CD14-positive monocyte (primary cell): ENCODE results near the gene PSD. TPM values are rescaled to one million over a fixed set of nuclear protein-coding genes. Genes with fewer than 3 reads are reported as not detected.

Source experiments
- DNase-seq, 3 donors: peaks; one replicate each; pipeline ENCODE4 v3.0.0-alpha.2; 2011 to 2022
- H2AFZ ChIP-seq: 2 replicates; pipeline ENCODE4 v1.6.0; 2012; ENCODE audit warnings: mild to moderate bottlenecking, low read depth, low read length, inconsistent platforms; ENCODE audit not compliant: insufficient read depth, poor library complexity, severe bottlenecking
- H3K27ac ChIP-seq, 2 donors: 1 replicate in 1 of 2; 2 replicates in 1 of 2; pipeline ENCODE4 v1.5.1; 2012 to 2013; ENCODE audit warnings: low read length in 2 of 2, control low read depth in 1 of 2, inconsistent platforms in 1 of 2, low read depth in 1 of 2, mild to moderate bottlenecking in 1 of 2
- H3K27me3 ChIP-seq, 2 donors: one replicate each; pipeline versions ENCODE4 v1.6.0 to v1.6.1; 2011 to 2013; ENCODE audit warnings: low read length in 2 of 2; ENCODE audit not compliant: control insufficient read depth in 2 of 2, insufficient read depth in 2 of 2
- H3K36me3 ChIP-seq, 2 donors: replicated peaks in 1 of 2; 1 replicate in 1 of 2; 2 replicates in 1 of 2; pipeline versions ENCODE4 v1.5.1 to v1.6.1; 2012 to 2013; ENCODE audit warnings: low read length in 2 of 2, control low read depth in 1 of 2, inconsistent platforms in 1 of 2, mild to moderate bottlenecking in 1 of 2; ENCODE audit not compliant: insufficient read depth in 2 of 2, control insufficient read depth in 1 of 2
- H3K4me1 ChIP-seq, 2 donors: 1 replicate in 1 of 2; 2 replicates in 1 of 2; pipeline versions ENCODE4 v1.5.1 to v1.6.1; 2012 to 2013; ENCODE audit warnings: low read length in 2 of 2, control low read depth in 1 of 2, inconsistent platforms in 1 of 2, mild to moderate bottlenecking in 1 of 2, moderate library complexity in 1 of 2; ENCODE audit not compliant: insufficient read depth in 2 of 2, control insufficient read depth in 1 of 2
- H3K4me2 ChIP-seq: replicated peaks from 2 replicates; pipeline ENCODE3; 2012; ENCODE audit warnings: low read length, moderate library complexity, mild to moderate bottlenecking; ENCODE audit not compliant: poor library complexity, severe bottlenecking; ENCODE audit errors: extremely low read depth
- H3K4me3 ChIP-seq, 3 experiments: fragments of 200-600 bp in 1 of 3; sonication (generic) in 1 of 3; replicated peaks in 1 of 3; 1 replicate in 2 of 3; 2 replicates in 1 of 3; pipeline ENCODE4 v1.5.1; 2011 to 2013; ENCODE audit warnings: low read length in 3 of 3, mild to moderate bottlenecking in 3 of 3, control low read depth in 2 of 3, low read depth in 2 of 3, inconsistent platforms in 1 of 3, moderate library complexity in 1 of 3
- H3K79me2 ChIP-seq: 2 replicates; pipeline ENCODE4 v1.6.0; 2012; ENCODE audit warnings: mild to moderate bottlenecking, control low read depth, inconsistent platforms, low read length, moderate library complexity; ENCODE audit not compliant: insufficient read depth
- H3K9ac ChIP-seq: 2 replicates; pipeline ENCODE4 v1.6.0; 2017; ENCODE audit warnings: low read length, mild to moderate bottlenecking; ENCODE audit not compliant: insufficient read depth, poor library complexity, severe bottlenecking
- H3K9me3 ChIP-seq, 2 donors: replicated peaks in 1 of 2; 1 replicate in 1 of 2; 2 replicates in 1 of 2; pipeline versions ENCODE4 v1.5.1 to v1.6.1; 2012 to 2013; ENCODE audit warnings: low read length in 2 of 2, control low read depth in 1 of 2; ENCODE audit not compliant: control insufficient read depth in 1 of 2, insufficient read depth in 1 of 2
- H4K20me1 ChIP-seq: 2 replicates; pipeline ENCODE4 v1.6.0; 2012; ENCODE audit warnings: mild to moderate bottlenecking, low read length, control low read depth, moderate library complexity; ENCODE audit not compliant: insufficient read depth
- H3K27ac Mint-ChIP-seq, 7 donors: one replicate each; pipeline ENCODE4 v1.8.0; 2020; ENCODE audit warnings: mild to moderate bottlenecking in 7 of 7, mixed read lengths in 7 of 7, moderate library complexity in 6 of 7, inconsistent platforms in 2 of 7
- H3K27me3 Mint-ChIP-seq, 3 donors: one replicate each; pipeline ENCODE4 v1.8.0; 2021 to 2022; ENCODE audit warnings: low read depth in 3 of 3, mild to moderate bottlenecking in 3 of 3, mixed read lengths in 3 of 3, moderate library complexity in 3 of 3, inconsistent platforms in 1 of 3
- H3K36me3 Mint-ChIP-seq, 2 donors: one replicate each; pipeline ENCODE4 v1.8.0; 2020; ENCODE audit warnings: mixed read lengths in 2 of 2, inconsistent platforms in 1 of 2, mild to moderate bottlenecking in 1 of 2
- H3K4me1 Mint-ChIP-seq: one replicate; pipeline ENCODE4 v1.8.0; 2020; ENCODE audit warnings: mild to moderate bottlenecking, mixed read lengths
- H3K4me3 Mint-ChIP-seq, 2 donors: one replicate each; pipeline ENCODE4 v1.8.0; 2020; ENCODE audit warnings: mild to moderate bottlenecking in 2 of 2, mixed read lengths in 2 of 2, moderate library complexity in 1 of 2
- H3K9me3 Mint-ChIP-seq, 7 donors: one replicate each; pipeline ENCODE4 v1.8.0; 2020 to 2022; ENCODE audit warnings: mixed read lengths in 7 of 7, mild to moderate bottlenecking in 6 of 7, moderate library complexity in 6 of 7, inconsistent platforms in 2 of 7
- CTCF ChIP-seq: fragments of 200-600 bp; IDR thresholded peaks from one replicate; pipeline ENCODE4 v1.8.0; 2022; ENCODE audit warnings: antibody characterized with exemption, mild to moderate bottlenecking
- WGBS: methylation state at CpG from one replicate; pipeline ENCODE4 v1.1.5; 2013; ENCODE audit warnings: missing lambda C conversion rate; ENCODE audit not compliant: insufficient coverage; 5-methylcytosine and 5-hydroxymethylcytosine counted together
- intact Hi-C, 2 donors: fragments of 100-400 bp; cut with micrococcal nuclease; formaldehyde crosslinking; loops; one replicate each; pipeline versions ENCODE4 v1.15.0 to v1.15.1; 2023
- polyA plus RNA-seq, 3 donors: library from polyadenylated mRNA; depleted of rRNA in 1 of 3; unstranded in 2 of 3; stranded (reverse) in 1 of 3; fragments of 300-500 nt in 2 of 3; fragments of >200 nt in 1 of 3; fragmentation: Illumina TruSeq in 2 of 3; gene quantifications; 1 replicate in 2 of 3; 2 replicates in 1 of 3; pipeline ENCODE4 v1.2.3, GENCODE V29; 2012 to 2021

Gene PSD
- polyA plus RNA-seq, 3 donors = 0.27 to 1.5 (median 1.1) TPM

- Histone ChIP-seq H3K27me3 (peaks cover 0 to 3% of the 10 kb centered on the region in 2 donors), H3K4me3 (no peak overlapping the region), H3K4me1 (peaks cover 51 to 63% of the 10 kb centered on the region in 2 donors), H3K9me3 (no peaks in the 10 kb centered on the region), H3K9ac (no peak overlapping the region), H3K36me3 (no peaks in the 10 kb centered on the region), H4K20me1 (no peaks in the 10 kb centered on the region), H3K27ac (no peak overlapping the region), H3K79me2 (no peaks in the 10 kb centered on the region), H3K4me2 (no peak overlapping the region), H2AFZ (no peak overlapping the region)
- Mint-ChIP-seq H3K36me3 (peaks cover 11% of the 10 kb centered on the region in 2 donors), H3K27me3 (peaks cover 7 to 10% (median 10%) of the 10 kb centered on the region in 3 donors), H3K27ac (no peak overlapping the region), H3K4me3 (no peak overlapping the region), H3K4me1 (peaks cover 63% of the 10 kb centered on the region), H3K9me3 (no peaks in the 10 kb centered on the region)
- intact Hi-C loops = no loop called here
- DNase-seq = peak in 1 of 3 donors; percentile 2
- no peak for TF ChIP-seq CTCF
- WGBS = 100% methylated on average over 1 of the region's 3 CpGs
Observed at GRCh38 chr10:102465466-102465865, 46.9 kb upstream of the PSD start.

GRCh38 chr10:102463983-102464382 lies 45.4 kb upstream of the PSD start:
- no peak overlapping the region for H3K27ac ChIP-seq
- 91% methylated on average over 7 of the region's 10 CpGs for WGBS
- no peak for DNase-seq
- no peak overlapping the region for H3K4me3 ChIP-seq
- no peaks in the 10 kb centered on the region for H3K9me3 Mint-ChIP-seq
- no peak overlapping the region for H3K4me3 Mint-ChIP-seq
- H3K9me3 ChIP-seq = no peaks in the 10 kb centered on the region
- H3K4me1 ChIP-seq = peaks cover 38 to 48% of the 10 kb centered on the region in 2 donors
- H3K4me1 Mint-ChIP-seq = peaks cover 48% of the 10 kb centered on the region
- peaks cover 4 to 10% (median 9%) of the 10 kb centered on the region in 3 donors for H3K27me3 Mint-ChIP-seq
- peaks cover 0 to 3% of the 10 kb centered on the region in 2 donors for H3K27me3 ChIP-seq
- no peaks in the 10 kb centered on the region for H3K36me3 ChIP-seq
- H3K36me3 Mint-ChIP-seq = peaks cover 8 to 10% of the 10 kb centered on the region in 2 donors
- no peak overlapping the region for H3K27ac Mint-ChIP-seq
- H3K4me2 ChIP-seq = no peak overlapping the region
- TF ChIP-seq CTCF = no peak
- intact Hi-C loops = loop anchor here (5.0 kb wide), 2 partner anchors 38 to 42 kb away; partner anchors contain the start of genes ACTR1A (in 1 of the 2), FBXL15 (in 1 of the 2) and SUFU (in 1 of the 2)
- H3K79me2 ChIP-seq = no peaks in the 10 kb centered on the region
- H3K9ac ChIP-seq = no peak overlapping the region
- no peak overlapping the region for H2AFZ ChIP-seq
- no peaks in the 10 kb centered on the region for H4K20me1 ChIP-seq
